ENCODE results near the gene C14orf180.
"Not testable (repeated sequence)": the region's sequence is repeated elsewhere in the genome, so short reads cannot be mapped to it uniquely, and the experiment has no call there.

C14orf180 gene

DNA sequence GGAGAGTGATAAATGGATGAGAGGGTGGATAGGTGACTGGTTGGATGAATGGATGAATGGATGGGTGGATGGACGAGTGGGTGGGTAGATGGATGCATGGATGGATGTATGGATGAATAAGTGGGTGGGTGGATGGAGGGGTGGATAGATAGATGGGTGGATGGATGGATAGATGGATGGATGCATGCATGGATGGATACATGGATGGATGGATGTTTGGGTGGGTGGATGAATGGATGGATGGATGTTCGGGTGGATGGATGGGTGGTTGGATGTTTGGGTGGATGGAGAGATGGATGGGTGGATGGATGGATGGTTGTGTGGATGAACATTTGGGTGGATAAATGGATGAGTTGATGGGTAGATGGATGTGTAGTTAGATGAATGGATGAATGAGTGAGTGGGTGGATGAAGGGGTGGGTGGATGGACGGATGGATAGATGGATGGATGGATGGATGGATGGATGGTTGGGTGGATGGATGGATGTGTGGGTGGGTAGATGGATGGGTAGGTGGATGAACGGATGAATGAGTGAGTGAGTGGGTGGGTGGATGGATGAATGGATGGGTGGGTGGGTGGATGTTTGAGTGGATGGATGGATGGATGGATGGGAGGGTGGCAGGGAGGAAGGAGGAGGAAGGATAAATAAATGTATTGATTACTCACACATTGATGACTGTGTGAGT lies 34.7 kb downstream of the C14orf180 start:
- DNase-seq = no peak

GRCh38 chr14:104624939-104625338 lies 45.4 kb downstream of the C14orf180 start:
- DNase-seq = no peak

- DNase-seq = no peak
These were observed 53.2 kb downstream of the C14orf180 start for GRCh38 chr14:104632781-104633180.

- no peak for DNase-seq
These were observed 53.9 kb downstream of the C14orf180 start for GRCh38 chr14:104633276-104634137.

- no peak for DNase-seq
These were observed 54.7 kb downstream of the C14orf180 start for GRCh38 chr14:104634138-104634760.

- DNase-seq = no peak
These were observed 55.5 kb downstream of the C14orf180 start for GRCh38 chr14:104634886-104635570.

- DNase-seq = no peak
These were observed 56.2 kb downstream of the C14orf180 start for GRCh38 chr14:104635717-104636116.

DNA sequence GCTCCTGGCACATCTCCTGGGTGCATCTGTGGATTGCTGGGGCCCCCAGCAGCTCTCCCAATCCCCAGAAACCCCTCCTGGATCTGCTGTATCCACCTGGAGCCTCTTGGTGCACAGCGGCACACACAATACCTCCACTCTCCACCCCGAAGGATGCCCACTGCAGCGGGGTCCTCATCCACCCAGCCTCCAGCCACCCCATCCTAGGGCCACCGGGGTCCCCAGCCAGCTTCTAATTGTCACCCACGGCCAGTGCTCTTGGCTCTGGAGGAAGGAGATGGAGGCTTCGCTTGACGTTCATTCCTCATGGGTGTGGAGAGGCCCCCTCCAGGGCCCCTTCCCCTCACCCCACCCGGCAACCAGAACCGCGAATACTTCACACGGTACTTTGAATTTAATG lies 56.6 kb downstream of the C14orf180 start:
- no peak for DNase-seq

DNA sequence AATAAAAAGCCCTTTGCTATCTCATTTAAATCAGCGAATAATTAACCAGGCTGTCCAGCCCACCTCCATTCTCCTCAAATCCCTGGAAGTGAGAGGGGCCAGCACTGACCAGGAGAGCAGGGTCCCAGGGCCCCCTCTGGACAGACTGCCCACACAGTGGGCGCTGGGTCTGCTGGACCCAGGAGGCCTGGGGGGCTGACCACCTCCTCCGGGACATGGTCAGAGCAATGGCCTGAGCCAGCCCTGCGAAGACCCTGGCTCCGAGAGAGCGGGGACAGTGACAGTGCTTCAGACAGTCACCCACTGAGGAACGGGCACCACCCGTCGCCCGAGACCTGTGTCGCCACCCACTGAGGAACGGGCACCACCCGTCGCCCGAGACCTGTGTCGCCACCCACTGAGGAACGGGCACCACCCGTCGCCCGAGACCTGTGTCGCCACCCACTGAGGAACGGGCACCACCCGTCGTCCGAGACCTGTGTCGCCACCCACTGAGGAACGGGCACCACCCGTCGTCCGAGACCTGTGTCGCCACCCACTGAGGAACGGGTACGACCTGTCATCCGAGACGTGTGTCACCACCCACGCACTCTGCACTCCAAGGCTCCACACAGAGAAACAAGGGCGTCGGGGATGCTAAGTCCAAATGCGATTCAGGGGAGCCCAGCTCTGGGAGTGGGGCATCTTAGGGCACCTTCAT lies 57.4 kb downstream of the C14orf180 start:
- not testable (repeated sequence) for DNase-seq

DNA sequence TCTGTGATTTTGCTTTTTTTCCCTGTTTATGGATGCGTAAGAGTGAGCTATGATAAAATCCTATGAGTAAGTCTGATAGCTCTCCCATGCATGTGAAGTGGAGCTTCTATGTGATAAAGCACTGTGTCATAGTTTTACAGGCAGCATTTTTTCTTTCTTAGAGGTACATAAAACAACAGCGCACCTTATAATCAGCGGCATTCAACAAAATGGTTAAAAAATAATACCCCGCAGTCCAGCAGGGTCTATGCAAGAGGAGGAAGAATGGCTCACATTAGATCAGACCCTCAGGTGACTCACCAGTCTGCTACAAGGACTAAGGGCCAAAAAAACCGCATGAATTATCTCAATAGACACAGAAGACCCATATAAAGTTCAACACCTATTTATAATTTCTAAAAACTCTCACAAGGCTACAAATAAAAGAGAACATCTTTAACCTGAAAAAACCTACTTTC lies 58.0 kb downstream of the C14orf180 start:
- DNase-seq = no peak

- DNase-seq = no peak
These were observed 58.6 kb downstream of the C14orf180 start for GRCh38 chr14:104638190-104638589.

- no peak for DNase-seq
These were observed 59.4 kb downstream of the C14orf180 start for GRCh38 chr14:104638927-104639450.

- DNase-seq = no peak
These were observed 59.9 kb downstream of the C14orf180 start for GRCh38 chr14:104639471-104639870.

All from T1000 (cell line).